K562 (cell line): Measurements from ENCODE around the gene CCT8L2. TPM values are rescaled to one million over a fixed set of nuclear protein-coding genes. Genes with fewer than 3 reads are reported as not detected.

Source experiments
- ARNT ChIP-seq, 2 experiments: fragments of 450-650 bp; IDR thresholded peaks; 2 replicates each; pipeline ENCODE4 v1.6.1; 2016; ENCODE audit warnings: mild to moderate bottlenecking in 1 of 2
- DPF2 ChIP-seq: fragments of 450-650 bp; IDR thresholded peaks from 2 replicates; pipeline ENCODE4 v1.6.1; 2016
- EP300 ChIP-seq: IDR thresholded peaks from 2 replicates; pipeline ENCODE4 v1.6.1; 2012; ENCODE audit warnings: low read length, improper control_type of control experiment
- ETV1 ChIP-seq: fragments of 450-650 bp; conservative IDR thresholded peaks from 2 replicates; pipeline ENCODE4 v1.6.1; 2016; ENCODE audit warnings: missing genetic modification characterization, control low read depth, low read depth, missing compliant biosample characterization
- FOXK2 ChIP-seq, 2 experiments: fragments of 450-650 bp; IDR thresholded peaks in 1 of 2; conservative IDR thresholded peaks in 1 of 2; 2 replicates each; pipeline ENCODE4 v1.6.1; 2016; ENCODE audit warnings: low read depth in 2 of 2, mild to moderate bottlenecking in 1 of 2
- MAFG ChIP-seq: fragments of 450-650 bp; conservative IDR thresholded peaks from 2 replicates; pipeline ENCODE4 v1.6.1; 2016; ENCODE audit warnings: missing genetic modification characterization, missing compliant biosample characterization
- NFE2L1 ChIP-seq: fragments of 450-650 bp; IDR thresholded peaks from 2 replicates; pipeline ENCODE4 v1.6.1; 2016; ENCODE audit warnings: missing genetic modification characterization, low read depth, mild to moderate bottlenecking, missing compliant biosample characterization, moderate library complexity, borderline replicate concordance
- OTX1 ChIP-seq: fragments of 450-650 bp; formaldehyde crosslinking; IDR thresholded peaks from 2 replicates; pipeline ENCODE4 v1.4.0; 2022; ENCODE audit warnings: mild to moderate bottlenecking
- RAD21 ChIP-seq, 2 experiments: fragments of 250-450 bp in 1 of 2; fragments of 450-650 bp in 1 of 2; sonication (Bioruptor Pico) in 1 of 2; formaldehyde crosslinking in 1 of 2; IDR thresholded peaks in 1 of 2; conservative IDR thresholded peaks in 1 of 2; 2 replicates each; pipeline versions ENCODE4 v1.4.0 to v1.8.0; 2020 to 2022; ENCODE audit warnings: mild to moderate bottlenecking in 2 of 2, moderate library complexity in 1 of 2
- SMARCB1 ChIP-seq: IDR thresholded peaks from 2 replicates; pipeline ENCODE4 v1.6.1; 2011; ENCODE audit warnings: improper control_type of control experiment, low read depth; ENCODE audit not compliant: insufficient read length
- SMARCE1 ChIP-seq: fragments of 450-650 bp; IDR thresholded peaks from 2 replicates; pipeline ENCODE4 v1.7.1; 2016; ENCODE audit warnings: mild to moderate bottlenecking
- polyA plus RNA-seq, 8 experiments: library from polyadenylated mRNA; depleted of rRNA in 4 of 8; stranded (reverse) in 5 of 8; unstranded in 3 of 8; fragments of >200 nt; fragmentation: Nextera tagmentation in 2 of 8; fragmentation: Illumina TruSeq in 1 of 8; extraction: Ambion mirVana in 2 of 8; extraction: Trizol in 1 of 8; gene quantifications; 2 replicates each; pipeline versions ENCODE4 v1.2.1 to v1.2.3, GENCODE V29; 2011 to 2014; ENCODE audit warnings: inconsistent platforms in 1 of 8, missing spikeins in 1 of 8
- total RNA-seq, 7 experiments: library from RNA; depleted of rRNA in 6 of 7; stranded (reverse); fragments of >200 nt in 6 of 7; fragmentation: Illumina TruSeq in 2 of 7; extraction: Trizol in 2 of 7; gene quantifications; 2 replicates each; pipeline versions ENCODE4 v1.2.1 to v1.2.3, GENCODE V29; 2011 to 2021; ENCODE audit warnings: low replicate concordance in 1 of 7
- TF ChIP-seq, protein P1 (sequence below): fragments of 450-650 bp; formaldehyde crosslinking; IDR thresholded peaks from 2 replicates; pipeline ENCODE4 v1.4.0; 2022; ENCODE audit warnings: missing genetic modification characterization

The CCT8L2 gene
- total and polyA plus RNA-seq, 9 of the 15 experiments (the other 6 are each of a cell fraction or from before 2014, with no cell fraction given), result 0.13 TPM; not detected in 8

DNA sequence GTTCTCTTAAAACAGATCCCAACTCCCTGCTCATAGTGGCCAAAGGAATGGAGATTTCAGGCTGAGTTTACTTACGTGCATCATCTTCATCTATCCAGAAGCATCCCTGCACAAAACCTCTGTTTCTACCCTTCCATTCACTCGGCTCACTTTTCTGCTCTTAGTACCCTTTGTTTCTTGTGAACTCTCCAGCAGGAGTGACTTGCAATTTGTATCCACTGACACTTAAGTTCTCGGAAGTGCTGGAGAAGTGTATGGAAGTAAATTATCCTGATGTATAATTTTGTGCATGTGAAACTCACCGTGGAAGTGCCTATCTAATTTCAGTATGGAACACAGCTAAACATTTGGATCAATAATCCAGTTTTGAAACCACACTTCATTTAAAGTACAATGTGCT is 7.0 kb upstream of the CCT8L2 start (continued):
- 0 out of 4 replicates have a peak, but pooled peaks of 1 of the 2 experiments have one; percentile 22 for TF ChIP-seq ARNT (IDR thresholded peaks at IDR 0.05)
- TF ChIP-seq MAFG, result peak; percentile 99
- TF ChIP-seq ETV1 (tag), result peak; percentile 22; the same call in 1 of the 2 replicates
- TF ChIP-seq DPF2, result peak; percentile 88
- TF ChIP-seq NFE2L1, result peak; percentile 92
- peak; percentile 29; the same call in 1 of the 2 replicates for TF ChIP-seq OTX1 (CRISPR knock-in tag)
- TF ChIP-seq, protein P1, sequence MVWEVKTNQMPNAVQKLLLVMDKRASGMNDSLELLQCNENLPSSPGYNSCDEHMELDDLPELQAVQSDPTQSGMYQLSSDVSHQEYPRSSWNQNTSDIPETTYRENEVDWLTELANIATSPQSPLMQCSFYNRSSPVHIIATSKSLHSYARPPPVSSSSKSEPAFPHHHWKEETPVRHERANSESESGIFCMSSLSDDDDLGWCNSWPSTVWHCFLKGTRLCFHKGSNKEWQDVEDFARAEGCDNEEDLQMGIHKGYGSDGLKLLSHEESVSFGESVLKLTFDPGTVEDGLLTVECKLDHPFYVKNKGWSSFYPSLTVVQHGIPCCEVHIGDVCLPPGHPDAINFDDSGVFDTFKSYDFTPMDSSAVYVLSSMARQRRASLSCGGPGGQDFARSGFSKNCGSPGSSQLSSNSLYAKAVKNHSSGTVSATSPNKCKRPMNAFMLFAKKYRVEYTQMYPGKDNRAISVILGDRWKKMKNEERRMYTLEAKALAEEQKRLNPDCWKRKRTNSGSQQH, result 0 out of 2 replicates have a peak, but pooled peaks have one; percentile 12
- TF ChIP-seq FOXK2 (conservative IDR thresholded peaks at IDR 0.05 in 1 of 2, IDR thresholded peaks at IDR 0.05 in 1 of 2; ENCODE audit: low read depth in 2 of 2), result peak; percentile 44 to 54; a peak in 2 of 4 replicates
- peak; percentile 68; the same call in 1 of the 2 replicates for TF ChIP-seq SMARCE1
- TF ChIP-seq EP300, result peak; percentile 23; the same call in 1 of the 2 replicates
- TF ChIP-seq RAD21 (CRISPR knock-in tag; conservative IDR thresholded peaks at IDR 0.05 in 1 of 2, IDR thresholded peaks at IDR 0.05 in 1 of 2), result peak in 1 of 2 experiments; percentile 24; a peak in 1 of 4 replicates
- peak; percentile 90 for TF ChIP-seq SMARCB1
